ENCODE measurements around the gene MPRIP.

Gene MPRIP

GRCh38 chr17:17201271-17201670 is 159.0 kb downstream of the MPRIP start:
- no peak for DNase-seq (ENCODE audit: extremely low read depth, insufficient read length)
- Histone ChIP-seq H3K4me3 (replicated peaks; ENCODE audit: low read depth, low read length) (no peak overlapping the region), H3K27me3 (replicated peaks; ENCODE audit: control insufficient read depth, insufficient read depth, low read length) (no peaks in the 10 kb centered on the region), H3K36me3 (ENCODE audit: control insufficient read depth, insufficient read depth, low read length) (peaks cover 1% of the 10 kb centered on the region)
- TF ChIP-seq CTCF (IDR thresholded peaks at IDR 0.05; ENCODE audit: insufficient read depth, low read length, poor library complexity, severe bottlenecking) = no peak

- Histone ChIP-seq H3K36me3 (ENCODE audit: control insufficient read depth, insufficient read depth, low read length) (peaks cover 1% of the 10 kb centered on the region), H3K4me3 (replicated peaks; ENCODE audit: low read depth, low read length) (no peak overlapping the region), H3K27me3 (replicated peaks; ENCODE audit: control insufficient read depth, insufficient read depth, low read length) (no peaks in the 10 kb centered on the region)
- no peak for DNase-seq (ENCODE audit: extremely low read depth, insufficient read length)
- no peak for TF ChIP-seq CTCF (IDR thresholded peaks at IDR 0.05; ENCODE audit: insufficient read depth, low read length, poor library complexity, severe bottlenecking)
These were observed 159.7 kb downstream of the MPRIP start for GRCh38 chr17:17201907-17202306.

GRCh38 chr17:17203173-17203730 is 161.0 kb downstream of the MPRIP start:
- H3K27me3 ChIP-seq (replicated peaks; ENCODE audit: control insufficient read depth, insufficient read depth, low read length) = no peaks in the 10 kb centered on the region
- DNase-seq (ENCODE audit: extremely low read depth, insufficient read length) = no peak
- no peak for TF ChIP-seq CTCF (IDR thresholded peaks at IDR 0.05; ENCODE audit: insufficient read depth, low read length, poor library complexity, severe bottlenecking)
- no peak overlapping the region for H3K4me3 ChIP-seq (replicated peaks; ENCODE audit: low read depth, low read length)
- peaks cover 1% of the 10 kb centered on the region for H3K36me3 ChIP-seq (ENCODE audit: control insufficient read depth, insufficient read depth, low read length)

GRCh38 chr17:17204041-17204591 is 161.9 kb downstream of the MPRIP start:
- H3K4me3 ChIP-seq (replicated peaks; ENCODE audit: low read depth, low read length) = peak overlapping the region; percentile 70
- H3K36me3 ChIP-seq (ENCODE audit: control insufficient read depth, insufficient read depth, low read length) = peaks cover 1% of the 10 kb centered on the region
- TF ChIP-seq CTCF (IDR thresholded peaks at IDR 0.05; ENCODE audit: insufficient read depth, low read length, poor library complexity, severe bottlenecking) = no peak
- DNase-seq (ENCODE audit: extremely low read depth, insufficient read length) = no peak
- no peaks in the 10 kb centered on the region for H3K27me3 ChIP-seq (replicated peaks; ENCODE audit: control insufficient read depth, insufficient read depth, low read length)

- H3K27me3 ChIP-seq (replicated peaks; ENCODE audit: control insufficient read depth, insufficient read depth, low read length) = no peaks in the 10 kb centered on the region
- no peak for DNase-seq (ENCODE audit: extremely low read depth, insufficient read length)
- peak overlapping the region; percentile 70 for H3K4me3 ChIP-seq (replicated peaks; ENCODE audit: low read depth, low read length)
- TF ChIP-seq CTCF (IDR thresholded peaks at IDR 0.05; ENCODE audit: insufficient read depth, low read length, poor library complexity, severe bottlenecking) = no peak
- peaks cover 1% of the 10 kb centered on the region for H3K36me3 ChIP-seq (ENCODE audit: control insufficient read depth, insufficient read depth, low read length)
These were observed 162.5 kb downstream of the MPRIP start for GRCh38 chr17:17204635-17205231.
